Hindlimb muscle (tissue), 1 donor: ENCODE results near the gene ENOX2. TPM values are rescaled to one million over a fixed set of nuclear protein-coding genes. Genes with fewer than 3 reads are reported as not detected.
"Not testable (repeated sequence)": the region's sequence is repeated elsewhere in the genome, so short reads cannot be mapped to it uniquely, and the experiment has no call there.

Source experiments
- DNase-seq: peaks from one replicate; pipeline ENCODE4 v3.0.0-alpha.2; 2013
- polyA plus RNA-seq: library from polyadenylated mRNA; unstranded; fragments of 120-200 nt; gene quantifications from one replicate; pipeline ENCODE4 v1.2.1, GENCODE V29; 2013; ENCODE audit not compliant: insufficient read length

ENOX2 gene
- polyA plus RNA-seq, 1 donor, result 19.3 TPM

DNA sequence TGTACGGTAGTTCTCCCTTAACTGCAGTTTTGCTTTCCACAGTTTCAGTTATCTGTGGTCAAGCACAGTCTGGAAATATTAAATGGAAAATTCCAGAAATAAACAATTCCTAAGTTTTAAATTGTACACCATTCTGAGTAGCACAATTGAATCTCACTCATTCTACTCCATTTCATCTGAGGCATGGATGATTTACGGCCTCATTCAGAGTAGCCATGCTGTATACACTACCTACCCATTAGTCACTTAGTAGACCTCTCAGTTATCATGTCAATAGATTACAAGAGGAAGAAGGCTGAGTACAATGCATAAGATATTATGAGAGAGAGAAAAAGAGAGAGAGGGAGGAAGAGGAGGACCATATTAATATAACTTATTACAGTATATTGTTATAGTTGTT is 77.5 kb downstream of the ENOX2 start:
- DNase-seq, result no peak

GRCh38 chrX:130819367-130819766 is 83.6 kb downstream of the ENOX2 start:
- DNase-seq, result not testable (repeated sequence)

- not testable (repeated sequence) for DNase-seq
Measured at GRCh38 chrX:130813932-130814331, 89.1 kb downstream of the ENOX2 start.

DNA sequence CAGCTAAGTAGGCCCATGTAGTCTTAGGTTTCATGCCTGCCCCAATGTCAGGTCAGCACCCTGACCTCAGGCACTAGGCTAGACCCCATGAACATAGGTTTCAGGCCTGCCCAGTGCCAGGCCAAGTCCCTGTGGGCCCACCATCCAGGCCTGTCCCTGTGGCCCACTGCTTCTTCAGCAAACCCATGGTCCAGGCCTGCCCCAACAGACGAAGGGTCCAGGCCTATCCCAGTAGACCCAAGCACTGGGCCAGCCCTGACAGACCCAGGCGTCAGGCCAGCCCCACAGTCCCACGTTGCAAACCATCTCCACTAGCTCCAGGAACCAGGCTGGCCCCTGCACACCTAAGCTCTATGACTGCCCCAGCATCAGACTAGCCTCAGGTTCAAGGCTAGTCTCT is 92.4 kb downstream of the ENOX2 start:
- DNase-seq, result no peak

DNA sequence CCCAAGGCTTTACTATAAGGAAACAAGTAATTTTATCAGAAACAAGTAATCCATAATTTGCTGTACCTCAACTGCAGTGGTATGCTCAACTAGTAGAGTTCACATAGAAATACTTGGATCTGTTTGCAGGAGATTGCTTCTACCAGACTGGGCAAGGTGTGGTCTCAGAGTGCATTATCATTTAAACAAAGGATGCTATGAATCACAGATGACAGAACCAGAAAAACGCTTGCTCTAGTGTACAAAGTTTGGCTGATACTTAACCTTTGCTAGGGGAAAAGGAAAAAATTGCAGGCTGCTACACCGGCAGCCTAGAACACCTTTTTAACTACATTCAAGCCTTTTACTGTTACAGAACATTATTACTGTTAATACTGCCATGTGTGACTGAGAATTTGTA is 97.1 kb downstream of the ENOX2 start:
- no peak for DNase-seq

DNA sequence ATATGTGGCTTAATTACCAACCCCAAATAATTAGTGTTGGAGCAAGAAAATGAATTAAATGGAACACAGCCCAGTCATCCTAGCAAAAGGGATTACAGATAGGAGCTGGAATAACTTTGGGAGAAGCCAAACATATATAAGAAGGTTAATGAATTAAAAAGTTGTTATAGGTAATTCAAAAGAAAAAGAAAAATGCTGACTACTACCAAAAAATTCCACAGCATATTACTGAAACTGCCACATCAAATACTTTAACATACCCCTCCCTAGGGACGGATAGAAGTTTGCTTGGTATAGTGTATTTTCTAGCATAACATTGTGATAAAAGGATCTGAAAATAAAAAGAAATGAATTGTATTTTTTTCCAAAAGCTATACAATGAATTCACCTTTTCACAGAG is 99.5 kb downstream of the ENOX2 start:
- DNase-seq, result no peak

DNA sequence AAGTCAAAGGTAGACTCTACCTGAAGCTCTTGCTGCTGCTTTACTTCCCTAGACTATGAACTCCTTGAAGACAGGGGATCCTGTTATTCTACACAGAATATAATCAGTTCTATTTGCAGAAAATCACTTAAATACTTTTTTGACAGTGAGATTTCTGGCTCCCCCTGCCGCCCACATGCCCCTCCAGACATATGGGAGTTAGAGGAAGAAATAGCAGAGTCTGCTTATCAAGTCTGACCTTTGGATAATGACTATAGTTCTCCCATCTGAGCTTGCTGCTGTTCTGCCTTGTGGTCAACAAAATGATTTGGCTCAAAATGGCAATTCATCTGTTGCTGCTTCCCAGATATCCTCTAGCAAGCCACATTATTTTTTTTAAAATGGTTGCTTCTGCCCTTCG is 101.1 kb downstream of the ENOX2 start:
- no peak for DNase-seq

DNA sequence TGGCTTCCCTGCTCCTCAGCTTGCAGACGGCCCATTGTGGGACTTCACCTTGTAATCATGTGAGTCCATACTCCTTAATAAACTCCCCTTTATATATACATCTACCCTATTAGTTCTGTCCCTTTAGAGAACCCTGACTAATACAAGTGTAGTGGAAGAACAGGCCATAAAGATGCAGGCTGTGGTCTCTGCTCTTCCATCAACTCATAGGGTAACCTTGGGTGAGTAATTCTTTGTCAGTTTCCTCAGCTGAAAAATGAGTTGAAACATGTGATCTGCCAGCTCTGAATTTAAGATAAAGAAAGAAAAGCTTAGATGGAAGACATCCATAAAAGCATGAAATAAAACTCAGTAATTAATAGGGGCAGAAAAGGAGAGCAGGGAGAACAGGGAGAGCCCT is 103.6 kb downstream of the ENOX2 start:
- no peak for DNase-seq

DNA sequence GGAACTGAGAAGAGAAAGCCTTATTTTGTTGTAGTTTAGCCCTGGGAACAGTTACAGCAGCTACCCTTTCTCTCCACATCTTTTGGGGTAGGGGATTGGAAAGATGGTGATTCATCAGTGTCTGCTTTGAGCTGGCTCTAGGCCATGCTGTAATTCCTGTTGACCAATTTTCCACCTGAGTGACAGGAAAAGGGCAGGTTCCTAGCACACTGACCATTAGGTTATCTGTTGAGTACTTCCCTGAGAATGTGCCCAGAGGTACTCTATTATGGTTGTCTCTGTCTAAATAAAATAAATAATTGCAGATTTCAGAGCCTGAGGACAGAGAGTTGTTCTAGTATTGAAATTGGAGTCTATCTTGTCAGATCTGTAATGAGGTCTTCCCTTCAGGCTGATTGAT is 109.0 kb downstream of the ENOX2 start:
- DNase-seq, result no peak

DNA sequence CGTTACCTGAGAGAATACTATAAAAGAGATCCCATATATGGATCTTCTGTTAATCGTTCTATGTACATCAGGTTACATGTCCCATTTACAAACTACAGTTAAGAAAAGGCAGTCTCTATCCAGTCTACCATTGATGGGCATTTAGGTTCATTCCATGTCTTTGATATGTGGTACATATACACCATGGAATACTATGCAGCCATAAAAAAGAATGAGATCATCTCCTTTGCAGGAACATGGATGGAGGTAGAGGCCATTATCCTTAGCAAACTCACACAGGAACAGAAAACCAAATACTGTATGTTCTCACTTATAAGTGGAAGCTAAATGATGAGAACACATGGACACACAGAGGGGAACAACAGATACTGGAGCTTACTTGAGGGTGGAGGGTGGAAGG is 111.1 kb downstream of the ENOX2 start:
- not testable (repeated sequence) for DNase-seq

DNA sequence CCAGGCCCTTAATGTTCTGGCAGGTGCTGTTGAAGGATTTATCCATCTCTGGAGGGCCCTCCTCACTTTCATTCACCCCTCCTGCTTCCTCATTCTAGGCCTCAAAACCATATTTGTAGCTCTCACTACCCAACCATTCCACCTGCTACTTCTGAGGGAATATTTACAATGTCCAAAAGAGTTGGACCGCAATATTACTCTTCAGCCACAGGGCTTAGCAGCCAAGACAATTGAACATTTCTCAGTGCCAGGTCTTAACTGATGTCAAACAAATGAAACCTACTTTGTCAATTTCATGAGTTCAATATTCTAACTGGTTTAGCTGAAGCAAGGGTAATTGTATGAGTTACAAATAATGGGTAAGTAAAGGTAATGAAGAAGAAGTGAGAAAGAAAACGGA is 113.2 kb downstream of the ENOX2 start:
- DNase-seq, result no peak

- no peak for DNase-seq
Measured at GRCh38 chrX:130788786-130789581, 114.0 kb downstream of the ENOX2 start.

- DNase-seq, result no peak
Measured at GRCh38 chrX:130786030-130786429, 117.0 kb downstream of the ENOX2 start.

GRCh38 chrX:130778773-130779172 is 124.2 kb downstream of the ENOX2 start:
- no peak for DNase-seq

- DNase-seq, result no peak
Measured at GRCh38 chrX:130775849-130776248, 127.2 kb downstream of the ENOX2 start.

DNA sequence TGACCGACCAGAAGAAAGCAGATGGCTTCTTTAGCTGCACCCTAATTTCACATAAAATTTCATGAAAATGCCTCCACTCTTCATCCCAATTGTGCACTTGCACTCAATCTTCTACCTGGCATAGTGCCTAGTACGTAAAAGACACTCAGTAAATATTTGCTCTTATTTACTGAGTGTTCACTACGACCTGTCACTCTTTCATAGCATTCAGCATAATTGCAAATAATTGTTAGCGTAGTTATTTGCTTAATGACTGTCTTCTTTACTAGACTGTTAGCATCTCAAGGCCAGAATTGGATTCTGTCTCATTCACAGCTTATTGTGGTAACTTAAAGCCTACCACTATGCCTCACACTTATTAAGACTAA is 130.2 kb downstream of the ENOX2 start:
- no peak for DNase-seq

- DNase-seq, result no peak
Measured at GRCh38 chrX:130772105-130772775, 130.8 kb downstream of the ENOX2 start.

- DNase-seq, result no peak
Measured at GRCh38 chrX:130771648-130772047, 131.4 kb downstream of the ENOX2 start.

- DNase-seq, result no peak
Measured at GRCh38 chrX:130771230-130771629, 131.8 kb downstream of the ENOX2 start.

DNA sequence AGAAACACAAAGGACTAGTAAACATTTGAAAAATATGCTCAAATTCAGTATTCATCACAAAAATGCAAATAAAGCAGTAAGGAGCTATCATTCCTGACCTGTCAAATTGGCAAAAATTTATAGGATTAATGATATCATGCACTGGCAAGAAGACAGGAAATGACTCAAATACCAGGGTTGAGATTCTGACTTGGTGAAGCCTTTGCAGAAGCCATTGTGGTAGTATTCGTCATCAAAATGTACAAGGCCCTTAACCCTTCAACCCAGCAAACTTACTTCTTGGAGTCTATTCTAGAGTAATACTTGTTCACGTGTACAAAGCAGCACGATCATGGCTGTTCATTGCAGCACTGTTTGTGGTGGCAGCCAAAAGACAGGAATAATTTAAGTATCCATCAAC is 132.4 kb downstream of the ENOX2 start:
- DNase-seq, result no peak

- DNase-seq, result no peak
Measured at GRCh38 chrX:130769835-130770234, 133.2 kb downstream of the ENOX2 start.

GRCh38 chrX:130758072-130758471 is 144.9 kb downstream of the ENOX2 start:
- DNase-seq, result no peak

DNA sequence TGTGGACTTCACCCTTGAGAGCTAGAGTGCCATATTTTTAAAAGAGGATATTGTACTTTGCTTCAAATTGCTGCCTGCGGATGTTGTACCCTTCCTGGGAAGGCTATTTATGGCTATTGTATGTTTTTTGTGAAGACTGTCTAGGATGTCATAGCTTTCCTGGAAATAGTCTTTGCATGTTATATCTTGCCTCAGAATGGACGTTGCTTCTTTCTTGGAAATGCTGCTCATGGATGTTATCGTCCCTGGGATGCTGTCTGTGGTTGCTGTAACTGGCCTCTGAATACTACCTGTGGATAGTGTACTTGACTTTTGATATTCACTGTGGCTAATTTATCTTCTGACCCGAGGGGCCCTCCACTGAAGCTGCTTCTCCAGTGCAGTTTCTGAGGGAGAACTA is 146.8 kb downstream of the ENOX2 start:
- DNase-seq, result no peak

GRCh38 chrX:130754353-130754752 is 148.7 kb downstream of the ENOX2 start:
- DNase-seq, result no peak
